HG02642 (cell line): Measurements from ENCODE around the gene SLFN12.
A peak's percentile ranks its signal among the peaks of the same experiment; 100 is the strongest.
"Not testable (repeated sequence)": the region's sequence is repeated elsewhere in the genome, so short reads cannot be mapped to it uniquely, and the experiment has no call there.

ENCODE experiments used
- ATAC-seq: cut with Tn5 transposase; IDR thresholded peaks from one replicate; pipeline ENCODE4 v1.9.1; 2021; ENCODE audit warnings: mild to moderate bottlenecking; ENCODE audit not compliant: unreplicated experiment, poor library complexity

SLFN12 gene

DNA sequence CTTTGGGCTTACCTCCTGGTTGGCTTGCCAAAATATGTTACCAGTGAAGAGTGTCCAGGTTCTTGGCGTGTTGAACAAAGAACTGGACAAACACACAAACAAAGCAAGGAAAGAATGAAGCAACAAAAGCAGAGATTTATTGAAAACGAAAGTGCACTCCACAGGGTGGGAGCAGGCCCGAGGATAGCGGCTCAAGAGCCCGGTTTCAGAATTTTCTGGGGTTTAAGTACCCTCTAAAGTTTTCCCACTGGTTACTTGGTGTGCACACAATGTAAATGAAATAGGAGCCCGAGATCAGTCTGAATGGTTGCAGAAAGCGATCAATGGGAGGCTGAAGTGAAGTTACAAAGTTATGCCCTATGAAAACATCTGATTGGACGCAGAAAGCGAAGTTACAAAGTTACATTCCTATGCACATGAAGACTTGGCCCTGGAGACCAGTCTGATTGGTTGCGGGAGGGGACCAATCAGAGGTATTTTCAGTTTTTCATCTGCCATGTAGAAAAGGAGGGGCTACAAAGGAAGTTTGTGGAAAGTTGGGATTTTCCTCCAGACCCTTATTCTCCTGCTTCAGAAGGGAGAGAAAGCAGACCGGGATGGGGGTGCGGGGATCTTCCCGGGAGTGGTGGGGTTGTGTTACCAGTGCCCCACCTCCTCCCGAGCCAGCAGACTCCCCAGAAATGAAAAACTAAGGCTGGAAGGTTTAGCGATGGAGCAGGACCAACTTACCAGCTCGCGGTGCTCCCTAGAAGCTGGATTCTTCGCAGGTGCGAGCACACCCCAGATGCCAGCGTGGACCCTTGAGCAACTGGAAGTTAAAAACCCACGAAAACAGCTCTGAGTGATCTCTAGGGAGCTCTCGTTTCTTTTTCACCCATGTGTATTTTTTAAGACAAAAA is at the start of gene SLFN12:
TSS of gene SLFN12 (minus strand) at position 325 of the 899 bp plus-strand sequence. CDS start 9,472 bp downstream, outside the sequence.
- peak; percentile 75 for ATAC-seq

DNA sequence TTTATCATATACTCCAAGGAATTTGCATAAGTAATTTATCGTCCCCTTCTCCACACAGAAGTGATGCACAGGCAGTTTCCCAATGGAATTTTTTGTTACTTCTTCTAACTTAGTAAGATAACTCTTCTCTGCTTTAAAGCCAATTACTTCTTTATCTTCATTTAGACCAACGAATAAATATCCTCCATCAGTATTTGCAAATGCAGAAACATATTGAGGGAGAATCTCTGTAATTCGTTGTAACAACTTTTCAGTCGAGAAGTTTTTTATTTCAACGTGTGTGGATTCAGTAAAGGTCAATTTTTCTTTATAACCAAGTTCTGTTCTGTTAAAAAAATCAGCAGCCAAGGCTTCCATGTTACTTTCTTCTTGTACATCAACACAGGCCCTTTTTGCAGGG is 47.0 kb upstream of the SLFN12 start:
- no peak for ATAC-seq

DNA sequence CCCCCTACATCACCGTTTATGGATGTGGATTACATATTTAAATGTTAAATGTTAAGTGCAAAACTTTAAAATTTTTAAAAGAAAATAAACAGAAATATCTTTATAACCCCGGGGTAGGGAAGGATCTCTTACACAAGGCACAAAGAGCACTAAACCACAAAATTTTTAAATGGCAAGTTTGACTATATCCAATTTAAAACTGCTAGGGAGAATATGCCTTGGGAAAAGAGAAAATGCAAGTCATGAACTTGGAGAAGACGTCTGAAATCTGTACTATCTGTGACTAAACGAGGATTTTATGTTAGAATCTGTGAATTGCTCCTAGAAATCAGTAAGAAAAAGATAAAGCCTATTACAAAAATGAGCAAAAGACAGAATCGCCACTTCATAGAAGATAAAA is 44.9 kb upstream of the SLFN12 start:
- no peak for ATAC-seq

DNA sequence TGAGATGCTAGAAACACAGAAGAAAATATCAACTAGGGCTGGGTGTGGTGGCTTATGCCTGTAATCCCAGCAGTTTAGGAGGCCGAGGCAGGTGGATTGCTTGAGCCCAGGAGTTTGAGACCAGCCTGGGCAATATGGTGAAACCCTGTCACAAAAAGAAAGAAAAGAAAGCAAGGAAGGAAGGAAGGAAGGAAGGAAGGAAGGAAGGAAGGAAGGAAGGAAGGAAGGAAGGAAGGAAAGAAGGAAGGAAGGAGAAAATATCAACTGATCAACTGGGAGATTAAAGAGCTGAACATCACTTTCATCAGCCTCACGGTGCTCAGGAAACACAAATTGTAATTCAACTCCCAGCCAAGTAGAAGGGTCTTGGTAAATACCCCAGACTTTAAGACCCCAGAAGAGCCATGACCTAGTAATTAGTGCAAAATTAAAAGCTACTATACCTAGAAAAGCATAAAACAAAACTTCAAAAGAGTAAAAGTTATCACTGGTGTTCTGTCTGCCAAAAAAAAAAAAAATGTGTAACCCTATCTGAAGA is 44.1 kb upstream of the SLFN12 start:
- no peak for ATAC-seq

DNA sequence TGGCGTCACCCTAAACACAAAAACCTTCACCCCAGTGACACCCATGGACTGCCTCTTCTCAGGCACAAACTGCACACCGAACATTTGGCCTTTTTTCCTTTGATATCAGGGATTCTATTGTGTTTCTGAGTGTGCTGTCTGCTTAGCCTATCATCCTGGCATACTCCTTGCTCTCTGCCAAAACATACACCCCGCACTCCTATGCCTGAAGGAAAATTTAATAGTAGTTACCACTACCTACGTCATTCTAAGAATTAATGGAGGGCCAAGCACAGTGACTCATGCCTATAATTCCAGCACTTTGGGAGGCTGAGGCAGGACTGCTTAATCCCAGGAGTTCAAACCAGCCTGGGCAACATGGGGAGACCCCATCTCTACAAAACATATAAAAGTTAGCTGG is 36.2 kb upstream of the SLFN12 start:
- no peak for ATAC-seq

DNA sequence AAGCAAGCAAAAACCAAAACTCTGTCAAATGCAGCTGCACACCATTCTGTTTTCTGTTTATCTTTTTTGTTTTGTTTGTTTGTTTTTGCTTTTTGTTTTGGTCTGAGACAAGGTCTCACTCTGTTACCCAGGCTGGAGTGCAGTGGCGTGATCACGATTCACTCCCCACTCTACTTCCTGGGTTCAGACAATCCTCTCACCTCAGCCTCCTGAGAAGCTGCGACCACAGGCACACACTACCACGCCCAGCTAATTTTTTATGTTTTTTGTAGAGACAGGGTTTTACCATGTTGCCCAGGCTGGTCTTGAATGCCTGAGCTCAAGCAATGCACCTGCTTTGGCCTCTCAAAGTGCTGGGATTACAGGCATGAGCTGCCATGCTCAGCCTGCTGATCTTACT is 35.5 kb upstream of the SLFN12 start:
- ATAC-seq = no peak

DNA sequence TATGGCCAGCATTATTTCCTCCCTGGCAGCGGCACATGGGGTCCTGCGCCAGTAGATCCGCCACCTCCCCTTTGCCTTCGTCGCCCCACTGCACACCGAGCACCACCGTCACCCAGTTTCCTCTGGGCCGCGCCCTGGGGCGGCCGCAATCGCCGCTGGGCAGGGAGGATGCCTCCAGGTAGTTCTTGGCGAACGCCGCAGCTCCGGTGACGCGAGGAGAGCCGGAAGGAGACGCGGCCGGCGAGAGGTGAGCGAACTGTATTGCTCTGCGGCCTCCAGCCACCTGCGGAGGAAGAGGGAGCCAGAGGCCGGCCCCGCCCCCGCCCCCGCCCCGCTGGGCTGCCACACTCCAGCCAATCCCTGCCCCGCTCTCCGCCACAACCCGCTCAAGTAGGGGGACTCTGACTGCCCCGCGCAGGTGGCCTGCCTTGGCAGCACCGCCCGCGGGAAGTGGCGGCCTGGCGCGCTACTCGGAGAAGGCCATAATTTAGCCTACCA is 28.1 kb upstream of the SLFN12 start:
- ATAC-seq = peak; percentile 94

DNA sequence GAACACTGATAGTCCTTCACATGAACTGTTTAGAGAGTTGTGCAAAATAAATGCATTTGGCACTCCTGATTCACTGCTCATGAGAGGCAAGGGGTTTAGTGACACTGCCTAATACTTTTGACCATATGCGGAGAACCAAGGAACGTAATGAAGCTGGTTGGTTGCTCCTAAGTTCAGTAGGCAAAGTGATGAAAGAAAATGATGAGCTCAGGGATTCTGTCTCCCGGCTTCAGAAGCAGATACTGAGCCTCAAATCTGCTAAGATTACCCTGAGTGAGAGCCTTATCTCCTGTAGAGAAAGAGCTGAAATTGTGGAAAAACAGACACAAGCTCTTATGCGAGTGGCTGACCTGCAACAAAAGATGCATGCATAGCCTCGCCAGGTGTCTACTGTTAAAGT is 21.7 kb upstream of the SLFN12 start:
- ATAC-seq = not testable (repeated sequence)

DNA sequence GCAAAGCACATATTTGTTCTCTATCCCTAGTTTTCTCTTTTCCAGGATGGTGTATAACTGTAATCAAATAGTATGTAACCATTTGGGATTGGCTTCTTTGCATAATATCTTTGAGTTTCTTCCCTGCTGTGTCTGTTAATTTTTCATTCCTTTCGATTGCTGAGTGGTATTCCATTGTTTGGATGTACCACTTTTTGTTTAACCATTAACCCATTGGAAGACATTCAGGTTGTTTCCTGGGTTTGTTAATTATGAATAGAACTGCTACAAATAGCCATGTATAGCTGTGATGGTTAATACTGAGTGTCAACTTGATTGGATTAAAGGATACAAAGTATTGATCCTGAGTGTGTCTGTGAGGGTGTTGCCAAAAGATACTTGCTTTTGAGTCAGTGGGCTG is 20.9 kb upstream of the SLFN12 start:
- ATAC-seq = no peak

DNA sequence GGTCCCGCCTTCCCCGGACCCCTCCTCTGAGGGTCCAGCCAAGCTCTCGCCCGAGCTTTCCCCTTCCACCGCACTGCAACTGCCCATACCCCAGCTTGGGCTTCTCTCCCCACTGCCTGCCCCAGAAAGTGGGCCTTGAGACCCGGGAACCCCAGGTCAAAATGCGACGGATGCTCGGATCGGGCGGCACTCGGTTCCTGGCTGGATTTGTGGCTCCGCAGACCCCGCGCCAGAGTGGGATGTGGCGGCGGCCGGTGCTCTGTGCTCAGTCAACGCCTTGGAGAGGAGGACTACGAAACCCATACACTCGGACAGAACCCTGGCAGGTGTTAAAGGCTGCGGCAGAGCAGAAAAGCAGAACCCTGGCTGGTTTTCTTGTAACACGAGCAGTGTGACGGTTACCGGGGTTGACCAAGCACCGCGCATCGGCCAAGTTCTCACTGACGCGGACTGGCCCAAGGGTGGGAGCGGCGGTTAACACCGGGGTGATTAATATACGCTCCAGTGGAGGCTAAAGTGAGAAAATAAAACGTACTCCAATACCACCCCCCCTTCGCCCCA is 17.2 kb upstream of the SLFN12 start:
- ATAC-seq = no peak

DNA sequence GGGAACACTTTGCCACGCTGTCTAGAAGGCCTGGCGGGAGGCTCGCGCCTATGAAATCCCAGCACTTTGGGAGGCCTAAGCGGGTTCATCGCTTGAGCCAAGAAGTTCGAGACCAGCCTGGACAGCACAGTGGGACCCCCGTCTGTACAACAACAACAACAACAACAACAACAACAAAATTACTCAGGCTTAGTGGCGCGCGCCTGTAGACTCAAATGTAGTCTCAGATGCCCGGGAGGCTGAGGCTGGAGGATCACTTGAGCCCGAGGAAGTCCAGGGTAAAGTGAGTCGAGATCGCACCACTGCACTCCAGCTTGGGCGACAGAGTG is 16.6 kb upstream of the SLFN12 start:
- peak; percentile 11 for ATAC-seq

DNA sequence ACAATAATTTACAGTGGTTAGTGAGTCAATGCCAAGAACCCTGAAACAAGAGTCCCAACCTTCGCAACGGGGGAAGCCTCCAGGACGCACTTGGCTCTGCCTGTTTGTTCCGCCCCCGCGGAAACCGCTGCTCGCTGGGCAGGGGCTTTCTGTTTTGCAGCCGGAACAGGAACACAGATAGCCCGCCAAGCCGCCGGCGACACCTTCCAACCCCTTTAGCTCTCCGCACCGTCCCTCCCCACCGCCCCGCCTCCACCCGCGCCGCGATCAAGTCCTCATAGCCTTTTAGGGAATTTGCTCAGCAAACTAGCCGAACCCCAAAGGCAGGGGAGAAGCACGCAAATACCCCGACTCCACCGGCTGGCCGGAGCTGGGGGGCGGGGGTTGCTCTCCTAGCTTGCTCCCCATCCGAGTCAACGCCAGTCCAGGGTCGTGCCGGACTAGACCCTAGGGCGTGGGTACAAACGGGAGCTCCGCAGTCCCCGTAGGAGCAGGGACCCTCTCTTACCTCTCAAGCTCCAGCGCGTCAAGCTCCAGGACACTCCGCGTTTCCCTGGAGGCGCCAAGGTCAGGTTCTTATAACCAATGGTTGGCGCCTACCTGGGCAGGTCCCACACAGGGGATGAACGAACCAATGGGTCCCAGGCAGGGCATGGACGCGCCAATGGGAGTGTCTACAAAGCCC is 16.1 kb upstream of the SLFN12 start, which contains the start of gene SLFN13:
TSS of gene SLFN13 (minus strand) at position 553 of the 685 bp plus-strand sequence. CDS start 3,086 bp downstream, outside the sequence.
- peak; percentile 79 for ATAC-seq

DNA sequence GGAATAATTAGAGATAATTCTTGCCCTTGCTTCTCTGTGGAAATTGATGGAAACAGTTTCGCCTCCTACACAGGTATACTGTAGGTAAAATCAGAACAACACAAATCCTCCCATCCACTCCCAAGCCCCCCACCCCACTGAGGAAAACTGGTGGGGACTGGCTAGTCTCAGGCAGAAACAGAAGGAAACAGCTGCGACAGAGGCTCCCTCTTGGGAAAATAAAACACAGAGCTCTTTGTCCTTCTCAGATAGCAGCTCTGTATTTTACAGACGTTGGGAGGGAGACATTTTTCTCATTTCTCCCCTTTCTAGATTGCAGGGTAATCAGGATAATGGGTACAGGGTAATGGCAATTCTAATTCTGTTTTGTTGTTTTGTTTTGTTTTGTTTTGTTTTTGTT is 15.2 kb upstream of the SLFN12 start:
- no peak for ATAC-seq

DNA sequence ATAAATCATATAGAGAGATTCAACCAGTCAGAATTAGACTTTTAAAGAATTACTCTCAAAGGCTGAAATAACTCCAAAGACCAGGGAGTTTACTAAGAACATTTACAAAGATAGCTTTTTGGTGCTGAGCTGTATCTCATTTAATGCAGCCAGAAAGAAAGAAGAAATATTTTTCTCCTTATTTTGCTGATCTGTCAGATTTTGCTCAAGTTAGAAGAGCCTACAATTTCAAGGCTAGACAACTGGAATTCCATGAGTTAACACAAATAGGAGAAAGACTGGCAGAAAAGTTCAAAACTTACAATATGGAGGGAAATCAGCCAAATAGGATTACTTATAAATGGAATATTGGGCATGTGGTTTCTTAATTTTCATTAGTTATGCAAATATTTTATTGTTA is 6.1 kb upstream of the SLFN12 start:
- no peak for ATAC-seq

DNA sequence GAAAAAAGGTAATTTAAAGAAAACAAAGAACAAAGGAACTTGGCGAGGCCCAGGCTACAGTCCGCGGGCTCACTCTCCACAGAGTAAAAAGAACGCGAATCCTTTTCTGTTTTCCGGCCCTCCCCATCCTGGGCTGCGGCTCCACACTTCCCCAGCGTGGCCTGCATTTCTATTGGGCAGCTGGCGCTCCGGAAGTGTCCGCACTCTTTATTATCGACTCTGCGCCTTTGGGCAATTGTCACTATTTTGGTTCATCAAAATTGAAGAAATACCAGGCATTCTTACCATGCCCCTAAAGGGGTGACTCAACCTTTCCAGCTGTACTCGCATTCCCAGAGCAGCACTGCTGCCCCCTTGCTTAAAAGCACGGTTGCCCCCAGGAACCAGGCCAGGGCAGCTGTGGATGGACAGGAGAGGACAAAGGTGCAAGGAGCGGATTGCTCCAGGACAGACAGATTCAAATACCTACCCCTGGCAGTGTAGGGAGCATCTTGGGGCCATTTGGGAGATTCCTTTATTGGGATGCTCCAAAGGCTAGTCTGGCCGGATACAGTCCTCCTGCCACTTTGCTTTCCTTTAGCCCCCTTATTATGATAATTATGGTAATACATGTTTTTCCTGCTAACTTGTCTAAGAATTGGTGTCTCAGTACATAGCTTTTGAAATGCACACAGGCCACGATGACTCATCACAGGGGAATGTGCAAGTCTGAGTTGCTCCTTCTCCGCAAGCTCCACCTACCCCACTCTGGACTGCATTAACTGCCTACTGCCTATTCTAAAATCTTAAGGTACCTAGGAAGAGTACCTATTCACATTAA is 985 bp upstream of the SLFN12 start:
- ATAC-seq = peak; percentile 51

DNA sequence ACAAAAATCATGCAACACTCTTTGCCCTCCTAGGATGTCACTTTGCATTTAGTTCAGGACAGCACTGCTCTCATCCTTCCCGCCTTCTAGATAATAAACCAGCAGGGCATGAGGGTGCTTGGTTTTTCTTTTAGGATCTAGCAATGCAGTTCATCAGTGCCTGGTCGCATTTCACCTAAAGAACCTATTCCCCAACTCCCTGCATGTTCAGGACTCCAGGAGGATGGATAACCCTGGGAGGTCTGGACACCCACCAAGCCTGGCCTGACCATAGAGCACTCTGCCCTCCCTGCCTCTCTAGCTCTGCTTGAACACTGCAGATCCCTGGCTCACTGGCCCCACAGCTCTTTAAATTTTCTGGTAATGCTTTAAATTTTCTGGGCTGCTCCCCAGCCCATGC is 2.6 kb downstream of the SLFN12 start:
- no peak for ATAC-seq

DNA sequence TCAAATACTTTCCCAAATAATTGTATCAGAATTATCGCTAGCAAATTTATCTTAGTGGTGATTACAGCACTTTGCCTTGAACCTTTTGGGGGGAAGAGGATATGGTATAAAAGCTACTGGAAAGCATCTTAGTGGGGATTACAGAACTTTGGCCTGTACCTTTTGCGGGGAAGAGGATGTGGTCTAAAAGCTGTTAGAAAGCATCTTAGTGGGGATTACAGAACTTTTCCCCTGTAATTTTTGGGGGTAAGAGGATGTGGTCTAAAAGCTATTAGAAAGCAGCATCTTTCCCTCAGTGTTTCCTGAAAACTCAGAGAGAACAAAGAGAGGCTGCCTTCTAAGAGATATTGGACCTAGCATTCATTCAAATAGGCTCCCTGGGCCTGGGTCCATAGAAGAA is 4.1 kb downstream of the SLFN12 start:
- ATAC-seq = no peak

DNA sequence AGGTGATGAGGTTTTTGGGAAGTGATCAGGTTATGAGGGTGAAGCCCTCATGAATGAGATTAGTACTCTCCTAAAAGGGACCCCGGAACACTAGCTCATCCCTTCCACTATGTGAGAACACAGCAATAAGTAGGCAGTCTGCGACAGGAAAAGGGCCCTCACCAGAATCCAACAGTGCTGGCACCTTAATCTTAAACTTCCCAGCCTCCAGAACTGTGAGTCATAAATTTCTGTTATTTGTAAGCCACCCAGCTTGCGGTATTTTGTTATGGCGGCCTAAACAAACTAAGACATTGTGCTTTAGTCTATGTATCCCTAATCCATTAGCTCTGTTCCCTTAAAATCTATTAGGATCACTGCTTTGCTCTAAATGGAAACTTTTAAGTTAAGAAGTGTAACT is 8.5 kb downstream of the SLFN12 start:
- ATAC-seq = no peak

DNA sequence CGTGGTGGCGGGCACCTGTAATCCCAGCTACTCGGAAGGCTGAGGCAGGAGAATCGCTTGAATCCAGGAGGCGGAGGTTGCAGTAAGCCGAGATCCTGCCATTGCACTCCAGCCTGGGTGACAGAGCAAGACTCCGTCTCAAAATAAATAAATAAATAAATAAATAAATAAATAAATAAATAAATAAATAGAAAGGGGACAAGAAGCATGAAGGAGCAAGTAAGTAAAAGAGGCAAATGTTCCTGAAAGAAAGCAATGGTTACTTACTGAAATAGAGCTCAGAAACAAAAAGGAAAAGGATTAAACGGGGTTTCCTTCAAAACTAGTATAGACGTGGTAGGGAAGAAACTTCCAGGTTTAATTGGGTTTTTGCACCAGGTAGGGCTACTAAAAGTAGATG is 11.2 kb downstream of the SLFN12 start:
- not testable (repeated sequence) for ATAC-seq

DNA sequence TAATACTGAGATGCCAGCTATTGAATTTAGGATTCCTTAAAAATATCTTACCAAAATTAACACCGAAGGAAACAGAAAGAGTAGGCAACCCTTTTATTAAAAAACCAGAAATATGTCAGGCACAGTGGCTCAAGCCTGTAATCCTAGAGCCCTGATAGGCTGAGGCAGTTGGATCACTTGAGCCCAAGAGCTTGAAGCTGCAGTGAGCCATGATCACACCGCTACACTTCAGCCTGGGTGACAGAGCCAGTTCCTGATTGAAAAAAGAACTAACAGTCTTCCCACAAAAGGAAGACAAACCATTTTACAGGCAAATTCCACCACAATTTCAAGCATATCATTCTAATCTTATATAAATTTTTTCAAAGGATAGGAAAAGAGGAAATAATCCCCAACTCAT is 15.6 kb downstream of the SLFN12 start:
- ATAC-seq = no peak
